Body of pancreas (tissue), 4 donors: ENCODE results near the gene CTSV.

ENCODE experiments used
- POLR2A ChIP-seq, 3 donors: fragments of 450-650 bp; IDR thresholded peaks; one replicate each; pipeline ENCODE4 v1.6.1; 2016; ENCODE audit warnings: antibody characterized with exemption in 3 of 3, mild to moderate bottlenecking in 2 of 3
- TF ChIP-seq, protein P1 (sequence below), 7 experiments: fragments of 450-650 bp in 4 of 7; fragments of 200-600 bp in 3 of 7; sonication (generic) in 3 of 7; IDR thresholded peaks; one replicate each; pipeline ENCODE4 v1.5.1; 2016 to 2019; ENCODE audit warnings: antibody characterized with exemption in 7 of 7

DNA sequence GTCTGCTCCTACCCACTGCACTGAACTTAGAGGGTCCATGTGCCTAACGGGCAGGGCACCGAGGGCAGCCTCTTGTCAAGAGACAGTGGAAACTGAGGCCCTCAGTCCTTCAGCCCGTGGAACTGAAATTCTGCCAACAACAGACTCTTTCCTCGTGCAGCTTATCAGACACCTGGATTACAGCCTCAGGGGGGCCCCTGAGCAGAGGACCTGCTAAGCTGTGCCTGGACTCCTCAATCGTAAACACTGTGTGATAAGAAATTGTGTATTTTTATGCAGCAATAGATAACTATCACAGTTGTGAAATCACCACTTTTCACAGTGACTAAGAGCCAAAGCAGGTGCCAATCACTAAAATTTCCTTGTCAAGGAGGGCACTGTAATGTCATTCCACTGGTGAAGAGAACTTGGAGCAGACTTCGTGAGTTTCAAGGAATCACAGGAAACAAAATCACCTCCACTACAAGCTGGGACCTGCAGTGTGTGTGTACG is 33.4 kb upstream of the CTSV start:
- TF ChIP-seq, protein P1, sequence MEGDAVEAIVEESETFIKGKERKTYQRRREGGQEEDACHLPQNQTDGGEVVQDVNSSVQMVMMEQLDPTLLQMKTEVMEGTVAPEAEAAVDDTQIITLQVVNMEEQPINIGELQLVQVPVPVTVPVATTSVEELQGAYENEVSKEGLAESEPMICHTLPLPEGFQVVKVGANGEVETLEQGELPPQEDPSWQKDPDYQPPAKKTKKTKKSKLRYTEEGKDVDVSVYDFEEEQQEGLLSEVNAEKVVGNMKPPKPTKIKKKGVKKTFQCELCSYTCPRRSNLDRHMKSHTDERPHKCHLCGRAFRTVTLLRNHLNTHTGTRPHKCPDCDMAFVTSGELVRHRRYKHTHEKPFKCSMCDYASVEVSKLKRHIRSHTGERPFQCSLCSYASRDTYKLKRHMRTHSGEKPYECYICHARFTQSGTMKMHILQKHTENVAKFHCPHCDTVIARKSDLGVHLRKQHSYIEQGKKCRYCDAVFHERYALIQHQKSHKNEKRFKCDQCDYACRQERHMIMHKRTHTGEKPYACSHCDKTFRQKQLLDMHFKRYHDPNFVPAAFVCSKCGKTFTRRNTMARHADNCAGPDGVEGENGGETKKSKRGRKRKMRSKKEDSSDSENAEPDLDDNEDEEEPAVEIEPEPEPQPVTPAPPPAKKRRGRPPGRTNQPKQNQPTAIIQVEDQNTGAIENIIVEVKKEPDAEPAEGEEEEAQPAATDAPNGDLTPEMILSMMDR (IDR thresholded peaks at IDR 0.05): no peak
- no peak for TF ChIP-seq POLR2A (IDR thresholded peaks at IDR 0.05)
